ENCODE data around the gene ARHGAP10. TPM values are rescaled to one million over a fixed set of nuclear protein-coding genes. Genes with fewer than 3 reads are reported as not detected.

Gene ARHGAP10
- total RNA-seq, 1 donor from 2014 or later, result 20.2 TPM

DNA sequence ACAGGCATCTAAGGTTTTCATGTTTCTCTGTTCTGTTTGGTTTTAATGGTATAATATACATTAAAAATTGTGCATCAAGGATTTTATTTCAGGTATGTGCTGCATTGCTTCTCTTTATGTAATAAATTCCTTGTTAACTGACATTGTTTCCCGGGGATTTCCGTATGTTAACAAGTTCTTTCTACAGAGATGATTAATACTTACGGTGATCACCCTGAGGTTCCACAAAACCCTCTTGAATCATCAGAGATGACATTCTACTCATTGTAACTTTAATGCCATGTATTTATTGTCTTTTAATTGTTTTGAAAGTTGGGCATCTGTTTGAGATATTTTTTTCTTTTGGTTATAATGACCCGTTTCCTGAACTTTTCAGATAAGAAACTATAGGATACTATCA lies 37.5 kb downstream of the ARHGAP10 start:
- Histone ChIP-seq H3K79me2 (ENCODE audit: low read depth) (peaks cover 17% of the 10 kb centered on the region), H3K9ac (no peak overlapping the region), H3K4me1 (peaks cover 15% of the 10 kb centered on the region), H3K27me3 (no peaks in the 10 kb centered on the region), H3K4me3 (no peak overlapping the region), H3K4me2 (no peak overlapping the region), H3F3A (ENCODE audit: low read depth) (peaks cover 9% of the 10 kb centered on the region), H2AFZ (replicated peaks) (no peak overlapping the region), H3K9me3 (ENCODE audit: low read depth) (no peaks in the 10 kb centered on the region), H3K36me3 (no peaks in the 10 kb centered on the region), H4K20me1 (ENCODE audit: low read depth) (peaks cover 24% of the 10 kb centered on the region), H3K27ac (no peak overlapping the region)
- Mint-ChIP-seq H3K4me1 (peaks cover 17% of the 10 kb centered on the region), H3K9me3 (no peaks in the 10 kb centered on the region), H3K36me3 (no peaks in the 10 kb centered on the region), H3K27me3 (ENCODE audit: insufficient read depth, low read depth) (no peaks in the 10 kb centered on the region), H3K27ac (no peak overlapping the region), H3K4me3 (no peak overlapping the region)
- no peak for DNase-seq (ENCODE audit: low spot score)
- TF ChIP-seq EZH2phosphoT487 (IDR thresholded peaks at IDR 0.05) (no peak), EZH2 (IDR thresholded peaks at IDR 0.05) (no peak)
- TF ChIP-seq, protein P1, sequence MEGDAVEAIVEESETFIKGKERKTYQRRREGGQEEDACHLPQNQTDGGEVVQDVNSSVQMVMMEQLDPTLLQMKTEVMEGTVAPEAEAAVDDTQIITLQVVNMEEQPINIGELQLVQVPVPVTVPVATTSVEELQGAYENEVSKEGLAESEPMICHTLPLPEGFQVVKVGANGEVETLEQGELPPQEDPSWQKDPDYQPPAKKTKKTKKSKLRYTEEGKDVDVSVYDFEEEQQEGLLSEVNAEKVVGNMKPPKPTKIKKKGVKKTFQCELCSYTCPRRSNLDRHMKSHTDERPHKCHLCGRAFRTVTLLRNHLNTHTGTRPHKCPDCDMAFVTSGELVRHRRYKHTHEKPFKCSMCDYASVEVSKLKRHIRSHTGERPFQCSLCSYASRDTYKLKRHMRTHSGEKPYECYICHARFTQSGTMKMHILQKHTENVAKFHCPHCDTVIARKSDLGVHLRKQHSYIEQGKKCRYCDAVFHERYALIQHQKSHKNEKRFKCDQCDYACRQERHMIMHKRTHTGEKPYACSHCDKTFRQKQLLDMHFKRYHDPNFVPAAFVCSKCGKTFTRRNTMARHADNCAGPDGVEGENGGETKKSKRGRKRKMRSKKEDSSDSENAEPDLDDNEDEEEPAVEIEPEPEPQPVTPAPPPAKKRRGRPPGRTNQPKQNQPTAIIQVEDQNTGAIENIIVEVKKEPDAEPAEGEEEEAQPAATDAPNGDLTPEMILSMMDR (IDR thresholded peaks at IDR 0.05), result no peak

DNA sequence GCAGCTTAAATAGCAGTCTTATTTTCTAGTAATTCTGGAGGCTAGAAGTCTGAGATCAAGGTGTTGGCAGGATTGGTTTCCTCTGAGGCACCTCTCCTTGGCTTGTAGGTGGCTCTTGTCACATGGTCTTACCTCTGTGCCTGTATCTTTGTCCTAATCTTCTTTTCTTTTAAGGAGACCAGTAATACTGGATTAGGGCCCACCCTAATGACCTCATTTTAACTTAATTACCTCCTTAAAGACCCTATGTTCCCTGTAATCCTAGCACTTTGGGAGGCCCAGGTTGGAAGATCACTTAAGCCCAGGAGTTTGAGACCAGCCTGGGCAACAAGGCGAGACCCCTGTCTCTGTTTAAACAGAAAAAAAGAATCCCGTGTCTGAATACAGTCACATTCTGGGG lies 38.9 kb downstream of the ARHGAP10 start:
- H3K36me3 Mint-ChIP-seq, result no peaks in the 10 kb centered on the region
- no peaks in the 10 kb centered on the region for H3K36me3 ChIP-seq
- no peaks in the 10 kb centered on the region for H3K27me3 ChIP-seq
- H2AFZ ChIP-seq (replicated peaks), result no peak overlapping the region
- H3K9me3 Mint-ChIP-seq, result no peaks in the 10 kb centered on the region
- H3K27ac ChIP-seq, result no peak overlapping the region
- H3K27me3 Mint-ChIP-seq (ENCODE audit: insufficient read depth, low read depth), result no peaks in the 10 kb centered on the region
- peaks cover 26% of the 10 kb centered on the region for H3K4me1 ChIP-seq
- H3K4me2 ChIP-seq, result no peak overlapping the region
- no peak overlapping the region for H3K4me3 Mint-ChIP-seq
- peaks cover 31% of the 10 kb centered on the region for H3K79me2 ChIP-seq (ENCODE audit: low read depth)
- no peak for DNase-seq (ENCODE audit: low spot score)
- peaks cover 24% of the 10 kb centered on the region for H4K20me1 ChIP-seq (ENCODE audit: low read depth)
- peaks cover 24% of the 10 kb centered on the region for H3K4me1 Mint-ChIP-seq
- no peaks in the 10 kb centered on the region for H3K9me3 ChIP-seq (ENCODE audit: low read depth)
- no peak overlapping the region for H3K9ac ChIP-seq
- no peak overlapping the region for H3K4me3 ChIP-seq
- TF ChIP-seq EZH2 (IDR thresholded peaks at IDR 0.05) (no peak), EZH2phosphoT487 (IDR thresholded peaks at IDR 0.05) (no peak)
- TF ChIP-seq, protein P1 (IDR thresholded peaks at IDR 0.05), result no peak
- H3F3A ChIP-seq (ENCODE audit: low read depth), result peaks cover 9% of the 10 kb centered on the region
- H3K27ac Mint-ChIP-seq, result no peak overlapping the region

DNA sequence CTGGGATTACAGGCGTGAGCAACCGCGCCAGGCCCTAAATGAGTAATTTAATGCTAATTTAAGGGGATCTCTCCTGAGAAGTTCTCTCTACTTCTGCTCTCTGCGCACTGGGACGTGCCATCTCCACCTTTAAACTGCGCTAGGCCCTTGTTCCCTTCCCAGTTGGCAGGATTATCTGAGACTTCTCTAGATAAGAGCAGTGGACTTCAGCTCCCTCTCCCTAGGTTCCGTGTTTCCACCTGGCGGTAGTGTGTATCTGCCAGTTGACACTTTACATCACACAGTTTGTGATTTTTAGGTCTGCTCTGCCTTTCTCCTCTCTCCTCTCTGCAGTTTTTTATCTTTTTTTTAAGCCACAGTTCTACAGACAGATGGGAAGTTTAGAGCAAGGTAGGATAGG lies 40.2 kb downstream of the ARHGAP10 start:
- no peak overlapping the region for H3K4me3 Mint-ChIP-seq
- H3K4me1 Mint-ChIP-seq, result peaks cover 24% of the 10 kb centered on the region
- H3K36me3 Mint-ChIP-seq, result no peaks in the 10 kb centered on the region
- Histone ChIP-seq H3K4me3 (no peak overlapping the region), H2AFZ (replicated peaks) (no peak overlapping the region), H3F3A (ENCODE audit: low read depth) (peaks cover 9% of the 10 kb centered on the region), H3K27me3 (no peaks in the 10 kb centered on the region), H3K4me2 (no peak overlapping the region), H3K4me1 (peaks cover 26% of the 10 kb centered on the region), H4K20me1 (ENCODE audit: low read depth) (peaks cover 32% of the 10 kb centered on the region), H3K9ac (no peak overlapping the region), H3K9me3 (ENCODE audit: low read depth) (no peaks in the 10 kb centered on the region), H3K36me3 (no peaks in the 10 kb centered on the region), H3K79me2 (ENCODE audit: low read depth) (peaks cover 33% of the 10 kb centered on the region), H3K27ac (no peak overlapping the region)
- no peaks in the 10 kb centered on the region for H3K9me3 Mint-ChIP-seq
- H3K27ac Mint-ChIP-seq, result no peak overlapping the region
- TF ChIP-seq, protein P1 (IDR thresholded peaks at IDR 0.05), result no peak
- TF ChIP-seq EZH2 (IDR thresholded peaks at IDR 0.05), result no peak
- TF ChIP-seq EZH2phosphoT487 (IDR thresholded peaks at IDR 0.05), result no peak
- no peak for DNase-seq (ENCODE audit: low spot score)
- no peaks in the 10 kb centered on the region for H3K27me3 Mint-ChIP-seq (ENCODE audit: insufficient read depth, low read depth)

Data from neural progenitor cell (in vitro differentiated cells).